DOHH2 (cell line): ENCODE results near the gene C19orf81.

Experiments used
- CTCF ChIP-seq: fragments of 200-600 bp; sonication (generic); IDR thresholded peaks from one replicate; pipeline ENCODE4 v1.5.1; 2014; ENCODE audit warnings: antibody characterized with exemption, mild to moderate bottlenecking, low read depth, low read length; ENCODE audit not compliant: poor library complexity, severe bottlenecking
- EZH2phosphoT487 ChIP-seq: fragments of 200-600 bp; sonication (generic); IDR thresholded peaks from 2 replicates; pipeline ENCODE4 v1.6.1; 2017; ENCODE audit warnings: borderline replicate concordance, mild to moderate bottlenecking, antibody characterized with exemption, low read length, moderate library complexity, mixed read lengths

DNA sequence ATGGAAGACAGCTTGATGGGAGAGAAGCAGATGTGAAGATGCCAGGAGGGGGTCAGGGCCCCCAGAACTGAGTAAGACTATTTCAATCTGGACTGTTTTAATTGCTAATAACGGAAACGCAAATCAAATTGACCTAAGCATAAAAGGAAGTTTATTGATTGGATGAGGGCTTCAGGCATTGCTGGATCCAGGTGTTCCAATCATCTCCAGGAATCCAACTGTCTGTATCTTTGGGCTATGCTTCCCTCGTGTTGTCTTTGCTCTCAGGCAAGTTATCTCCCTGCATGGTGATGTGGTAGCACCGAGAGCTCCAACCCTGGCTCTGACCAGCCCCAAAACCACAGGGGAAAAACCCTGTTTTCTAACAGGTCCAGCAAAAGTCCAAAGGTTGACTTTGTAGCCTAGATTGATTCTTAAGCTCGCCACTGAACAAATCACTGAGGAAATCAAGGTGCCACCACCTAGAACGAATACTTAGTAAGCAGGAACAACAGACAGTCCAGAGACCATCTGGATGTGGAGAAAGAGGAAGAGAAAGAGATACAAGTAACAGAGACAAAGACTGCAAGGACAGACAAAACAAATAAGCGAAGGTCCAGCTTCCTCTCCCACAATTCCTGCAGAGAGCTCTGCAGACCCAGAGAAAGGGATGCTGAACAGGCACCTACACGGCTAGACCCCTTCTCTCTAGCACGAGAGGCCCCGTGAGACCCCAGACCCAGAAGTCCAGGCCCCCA lies 1.2 kb upstream of the C19orf81 start:
- no peak for TF ChIP-seq CTCF
- TF ChIP-seq EZH2phosphoT487, result no peak
